Bronchial epithelial cell (primary cell): ENCODE results near the gene NOLC1. TPM values are rescaled to one million over a fixed set of nuclear protein-coding genes. Genes with fewer than 3 reads are reported as not detected.

ENCODE experiments used
- DNase-seq: peaks from one replicate; pipeline ENCODE4 v3.0.0-alpha.2; 2010; ENCODE audit warnings: low read depth
- FAIRE-seq: peaks from 2 replicates; lab custom pipeline; 2011; peaks lifted over from hg19 to GRCh38; lab: Jason Lieb, UNC
- H3K27me3 ChIP-seq: 2 replicates; pipeline ENCODE4 v1.5.1; 2011; ENCODE audit warnings: low read length; ENCODE audit not compliant: control insufficient read depth, insufficient read depth
- H3K36me3 ChIP-seq: 2 replicates; pipeline ENCODE4 v1.5.1; 2011; ENCODE audit warnings: low read length; ENCODE audit not compliant: control insufficient read depth, insufficient read depth
- H3K4me3 ChIP-seq: 2 replicates; pipeline ENCODE4 v1.5.1; 2011; ENCODE audit warnings: mild to moderate bottlenecking, low read depth, low read length, control low read depth
- CTCF ChIP-seq: IDR thresholded peaks from 2 replicates; pipeline ENCODE4 v1.5.1; 2011; ENCODE audit warnings: mild to moderate bottlenecking, moderate library complexity, low read length, control low read depth, inconsistent platforms; ENCODE audit not compliant: insufficient read depth, severe bottlenecking
- total RNA-seq: library from RNA; depleted of rRNA; stranded (reverse); fragments of >200 nt; gene quantifications from 2 replicates; pipeline ENCODE4 v1.2.1, GENCODE V29; 2014

The NOLC1 gene
- total RNA-seq, 1 donor from 2014 or later: 56.6 TPM

- no peak for TF ChIP-seq CTCF
- no peaks in the 10 kb centered on the region for H3K27me3 ChIP-seq
- H3K4me3 ChIP-seq: peak overlapping the region; percentile 59
- DNase-seq: peak; percentile 47
- no peak for FAIRE-seq
- H3K36me3 ChIP-seq: no peaks in the 10 kb centered on the region
Observed at GRCh38 chr10:102120991-102121738, 31.0 kb upstream of the NOLC1 start.

- no peak for TF ChIP-seq CTCF
- Histone ChIP-seq H3K36me3 (no peaks in the 10 kb centered on the region), H3K27me3 (no peaks in the 10 kb centered on the region), H3K4me3 (no peak overlapping the region)
- no peak for DNase-seq
- FAIRE-seq: no peak
Observed at GRCh38 chr10:102121739-102122372, 30.3 kb upstream of the NOLC1 start.

GRCh38 chr10:102122450-102122849 is 29.7 kb upstream of the NOLC1 start:
- no peak for FAIRE-seq
- no peak for DNase-seq
- TF ChIP-seq CTCF: no peak
- Histone ChIP-seq H3K4me3 (no peak overlapping the region), H3K36me3 (no peaks in the 10 kb centered on the region), H3K27me3 (no peaks in the 10 kb centered on the region)

- no peak for DNase-seq
- no peak for FAIRE-seq
Observed at GRCh38 chr10:102123223-102123622, 29.0 kb upstream of the NOLC1 start.

GRCh38 chr10:102131286-102132170 is 20.7 kb upstream of the NOLC1 start:
- Histone ChIP-seq H3K36me3 (no peaks in the 10 kb centered on the region), H3K4me3 (no peak overlapping the region), H3K27me3 (no peaks in the 10 kb centered on the region)
- TF ChIP-seq CTCF: no peak
- peak; percentile 84 for DNase-seq
- FAIRE-seq: no peak

More at GRCh38 chr10:102123223-102123622, 29.0 kb upstream of the NOLC1 start:
- Histone ChIP-seq H3K36me3 (no peaks in the 10 kb centered on the region), H3K27me3 (no peaks in the 10 kb centered on the region), H3K4me3 (no peak overlapping the region)
- no peak for TF ChIP-seq CTCF
